ENCODE results near the gene ZNF414. TPM values are rescaled to one million over a fixed set of nuclear protein-coding genes. Genes with fewer than 3 reads are reported as not detected.

ZNF414 gene
- total RNA-seq, 1 donor from 2014 or later = 5.4 TPM

DNA sequence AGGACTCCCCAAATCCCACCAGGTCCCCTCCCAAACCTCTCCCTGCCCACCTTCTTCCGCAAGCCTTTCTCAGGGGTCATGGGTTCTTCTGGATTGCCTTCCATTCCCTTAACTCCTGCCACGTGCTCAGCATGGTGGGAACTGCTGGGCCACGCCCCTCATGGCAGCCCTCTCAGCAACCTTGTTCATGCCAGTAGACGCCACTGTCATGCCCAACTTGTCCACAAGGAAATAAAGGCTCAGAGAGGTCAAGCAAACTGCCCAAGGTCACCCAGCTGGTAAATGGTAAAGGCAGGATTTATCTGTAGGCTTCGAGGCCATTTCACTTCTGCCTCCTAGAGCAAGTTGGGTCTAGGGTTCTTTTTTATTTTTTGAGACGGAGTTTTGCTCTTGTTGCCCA, 22.4 kb downstream of the ZNF414 start:
- no peak for DNase-seq (ENCODE audit: low read depth)

DNA sequence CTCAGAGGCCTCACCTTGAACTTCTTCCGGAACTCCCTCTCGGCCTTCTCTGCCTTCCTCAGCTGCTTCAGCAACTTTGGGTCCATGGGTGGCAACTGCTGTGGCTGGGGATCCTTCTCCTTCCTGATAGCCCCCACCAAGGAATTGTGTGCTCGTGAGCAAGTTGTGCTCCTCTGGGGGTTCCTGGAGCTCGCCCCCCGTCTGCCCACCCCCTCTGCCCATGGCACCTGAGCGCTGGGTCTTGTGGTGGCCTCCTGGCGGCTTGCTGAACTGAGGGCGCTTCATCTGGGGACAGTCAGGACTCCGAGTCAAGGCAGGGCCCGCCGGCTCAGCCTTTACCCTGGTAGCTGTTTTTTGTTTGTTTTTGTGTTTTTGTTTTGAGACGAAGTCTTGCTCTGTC, 23.1 kb downstream of the ZNF414 start:
- no peak for DNase-seq (ENCODE audit: low read depth)

DNA sequence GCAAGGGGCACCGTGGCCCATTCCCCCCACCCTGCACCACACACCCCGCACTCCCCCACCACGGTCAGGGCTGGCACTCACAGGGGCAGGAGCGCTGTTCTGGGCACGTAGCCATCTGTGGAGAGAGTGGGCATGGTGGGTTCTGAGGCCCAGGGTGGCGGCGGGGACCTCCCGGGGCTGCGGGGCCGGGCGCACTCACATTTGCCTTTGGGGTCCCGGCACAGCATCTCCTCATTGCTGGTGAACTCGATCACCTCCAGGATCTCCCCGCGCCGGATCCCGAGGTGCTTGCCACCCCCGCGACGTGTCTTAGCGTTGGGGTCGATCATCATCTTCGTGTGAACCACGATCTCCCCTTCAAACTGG, 23.6 kb downstream of the ZNF414 start:
- no peak for DNase-seq (ENCODE audit: low read depth)

DNA sequence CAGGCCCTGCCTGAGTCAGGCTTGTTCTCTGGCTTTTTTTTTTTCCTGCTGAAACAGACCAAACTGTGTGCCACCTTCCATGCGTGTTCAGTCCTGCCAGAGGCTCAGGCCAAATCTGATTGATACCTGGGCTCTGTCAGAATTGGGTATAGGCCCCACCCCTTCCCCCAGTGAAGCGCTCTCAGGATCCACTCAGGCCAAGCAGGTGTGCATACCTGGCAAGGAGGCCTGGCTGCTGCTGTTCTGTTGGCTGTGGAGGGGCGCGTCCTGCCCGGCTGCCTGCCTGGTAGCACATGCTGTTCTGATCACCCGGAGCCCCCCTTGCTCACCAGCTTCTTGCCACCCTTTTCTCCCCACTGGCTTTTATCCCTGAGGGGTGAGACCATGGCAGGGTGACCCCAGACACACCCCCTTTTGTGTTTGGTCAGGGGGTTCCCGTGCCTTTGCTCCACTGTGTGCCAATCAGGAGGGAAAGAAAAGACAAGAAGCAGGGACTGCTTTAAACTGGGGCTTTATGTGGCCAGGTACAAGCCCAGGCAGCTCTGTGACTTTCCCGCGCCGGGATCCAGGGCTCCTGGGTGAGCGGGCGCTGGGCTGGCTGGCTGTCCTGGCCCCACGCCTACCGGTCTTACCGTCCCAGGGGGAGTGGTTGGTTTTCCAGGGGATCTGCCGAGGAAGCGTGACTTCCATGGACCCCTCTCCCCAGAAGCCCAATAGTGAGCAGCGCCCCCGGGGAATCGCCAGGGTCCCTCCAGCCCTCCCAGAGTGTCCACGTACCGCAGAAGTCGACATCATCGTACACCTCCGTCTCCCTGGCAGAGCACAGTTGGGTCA, 24.2 kb downstream of the ZNF414 start:
- no peak for DNase-seq (ENCODE audit: low read depth)

DNA sequence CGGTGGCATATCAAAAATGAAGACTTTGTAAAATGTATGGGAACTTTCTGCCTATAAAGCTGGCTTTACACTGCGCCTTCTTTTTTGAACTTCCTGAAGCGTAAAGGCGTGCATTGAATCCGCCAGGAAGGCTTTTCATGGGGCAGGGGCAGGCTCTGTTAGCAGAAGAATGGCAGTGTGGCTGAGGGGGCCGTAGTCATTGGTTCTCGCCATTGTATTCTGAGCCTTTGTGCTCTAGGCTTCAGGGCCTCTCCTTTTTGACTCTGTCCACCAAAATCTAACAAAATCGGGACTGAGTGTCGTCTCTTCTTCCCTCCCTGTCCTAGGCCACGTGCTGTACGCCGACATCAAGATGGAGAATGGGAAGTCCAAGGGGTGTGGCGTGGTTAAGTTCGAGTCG, 25.6 kb downstream of the ZNF414 start:
- DNase-seq (ENCODE audit: low read depth) = no peak

DNA sequence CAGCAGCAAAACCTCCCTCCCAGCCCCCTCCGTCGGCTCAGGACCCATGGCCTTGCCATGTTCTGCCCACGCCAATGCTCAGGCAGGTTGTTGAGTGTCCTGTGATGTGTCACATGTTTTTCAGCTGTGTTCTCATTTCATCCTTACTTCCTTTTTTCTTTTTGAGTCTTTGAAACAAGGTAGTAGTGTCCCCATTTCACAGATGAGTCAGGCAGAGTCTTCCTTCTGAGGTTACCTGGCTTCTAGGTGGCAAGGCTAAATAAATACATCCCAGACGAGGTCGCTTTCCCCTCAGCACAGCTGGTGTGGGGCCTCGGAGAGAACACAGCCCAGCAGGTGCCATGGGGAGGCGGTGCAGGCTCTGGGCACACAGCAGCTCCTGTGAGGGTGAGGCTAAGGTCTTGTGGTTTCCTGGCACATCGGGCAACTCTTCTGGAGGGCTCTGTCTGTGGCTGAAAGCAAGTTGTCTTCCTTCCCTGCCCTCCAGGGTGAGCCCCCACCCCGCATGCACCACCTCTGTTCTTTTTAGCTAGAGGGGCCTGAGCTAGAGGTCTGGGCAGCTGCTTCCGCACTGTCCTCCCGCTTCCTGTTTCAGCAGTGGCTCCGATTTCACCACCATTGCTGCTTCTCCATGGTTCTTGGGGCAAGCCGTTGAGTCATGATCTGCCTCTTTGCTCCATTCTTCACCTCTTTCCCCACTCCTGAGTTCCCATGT, 26.7 kb downstream of the ZNF414 start:
- peak; percentile 52 for DNase-seq (ENCODE audit: low read depth)

DNA sequence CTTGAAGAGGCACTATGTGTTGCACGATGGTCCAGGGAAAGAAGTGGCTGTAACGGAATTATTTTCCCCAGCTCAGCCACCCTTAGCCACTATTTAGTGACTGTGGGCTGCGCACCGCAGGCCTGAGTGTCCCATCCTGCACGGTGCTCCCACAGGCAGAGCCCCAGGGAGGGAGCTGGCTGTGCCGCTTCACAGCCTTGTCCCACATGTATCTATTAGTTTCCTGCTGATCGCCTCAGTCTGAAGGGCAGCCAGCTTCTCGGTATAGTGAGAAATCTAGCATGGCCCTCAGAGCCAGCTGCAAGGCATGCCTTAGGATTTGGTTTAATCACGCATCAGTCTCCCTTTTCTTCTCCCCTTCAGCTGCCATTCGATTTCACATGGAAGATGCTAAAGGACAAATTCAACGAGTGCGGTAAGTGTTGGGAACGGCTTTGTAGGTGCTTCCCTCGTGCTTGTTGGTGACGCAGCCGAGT, 27.3 kb downstream of the ZNF414 start:
- no peak for DNase-seq (ENCODE audit: low read depth)

DNA sequence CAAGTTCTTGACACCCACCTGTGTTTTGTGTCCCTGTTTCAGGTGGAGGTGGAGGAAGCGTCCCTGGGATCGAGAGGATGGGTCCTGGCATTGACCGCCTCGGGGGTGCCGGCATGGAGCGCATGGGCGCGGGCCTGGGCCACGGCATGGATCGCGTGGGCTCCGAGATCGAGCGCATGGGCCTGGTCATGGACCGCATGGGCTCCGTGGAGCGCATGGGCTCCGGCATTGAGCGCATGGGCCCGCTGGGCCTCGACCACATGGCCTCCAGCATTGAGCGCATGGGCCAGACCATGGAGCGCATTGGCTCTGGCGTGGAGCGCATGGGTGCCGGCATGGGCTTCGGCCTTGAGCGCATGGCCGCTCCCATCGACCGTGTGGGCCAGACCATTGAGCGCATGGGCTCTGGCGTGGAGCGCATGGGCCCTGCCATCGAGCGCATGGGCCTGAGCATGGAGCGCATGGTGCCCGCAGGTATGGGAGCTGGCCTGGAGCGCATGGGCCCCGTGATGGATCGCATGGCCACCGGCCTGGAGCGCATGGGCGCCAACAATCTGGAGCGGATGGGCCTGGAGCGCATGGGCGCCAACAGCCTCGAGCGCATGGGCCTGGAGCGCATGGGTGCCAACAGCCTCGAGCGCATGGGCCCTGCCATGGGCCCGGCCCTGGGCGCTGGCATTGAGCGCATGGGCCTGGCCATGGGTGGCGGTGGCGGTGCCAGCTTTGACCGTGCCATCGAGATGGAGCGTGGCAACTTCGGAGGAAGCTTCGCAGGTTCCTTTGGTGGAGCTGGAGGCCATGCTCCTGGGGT, 28.2 kb downstream of the ZNF414 start:
- DNase-seq (ENCODE audit: low read depth) = no peak

DNA sequence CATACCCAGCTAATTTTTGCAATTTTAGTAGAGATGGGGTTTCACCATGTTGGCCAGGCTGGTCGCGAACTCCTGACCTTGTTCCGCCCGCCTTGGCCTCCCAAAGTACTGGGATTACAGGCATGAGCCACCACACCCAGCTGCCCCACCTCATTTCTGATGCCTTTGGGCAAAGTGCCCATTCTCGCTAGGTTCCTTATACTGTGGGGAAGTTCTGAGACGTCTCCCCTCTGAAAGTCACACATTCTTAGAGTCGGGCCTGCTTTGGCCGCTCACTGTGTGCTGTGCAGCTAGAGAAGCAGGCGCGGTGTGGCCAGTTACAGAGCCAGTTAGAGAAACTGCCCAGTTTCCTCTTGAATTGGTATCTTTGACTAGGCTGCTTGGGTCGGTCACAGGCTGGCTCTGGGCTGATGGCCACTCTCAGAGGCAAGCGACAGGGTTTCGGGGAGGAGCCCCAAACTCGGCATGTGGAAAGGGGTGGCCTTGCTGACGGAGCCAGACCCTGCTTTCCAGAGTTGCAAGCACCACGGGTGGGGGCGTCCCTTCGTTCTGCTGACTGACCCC, 29.6 kb downstream of the ZNF414 start:
- no peak for DNase-seq (ENCODE audit: low read depth)

DNA sequence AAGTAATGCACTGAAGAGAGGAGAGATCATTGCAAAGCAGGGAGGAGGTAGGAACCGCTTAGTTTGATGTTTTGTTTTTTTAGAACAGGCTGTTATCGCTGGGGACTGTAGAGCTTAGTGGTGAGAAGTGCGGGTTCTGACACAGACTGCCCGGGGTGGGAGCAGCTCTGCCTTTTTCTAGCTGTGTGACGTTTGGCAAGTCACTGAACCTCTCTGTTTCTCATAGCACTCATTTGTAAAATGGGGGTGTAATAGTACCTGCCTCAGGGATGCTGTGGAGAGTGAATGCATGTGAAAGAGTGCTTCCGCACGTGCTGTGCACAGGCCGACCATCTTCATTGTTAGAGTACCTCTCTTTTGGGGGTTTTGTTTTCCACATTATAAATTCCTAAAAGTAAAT, 30.8 kb downstream of the ZNF414 start:
- DNase-seq (ENCODE audit: low read depth) = no peak

DNA sequence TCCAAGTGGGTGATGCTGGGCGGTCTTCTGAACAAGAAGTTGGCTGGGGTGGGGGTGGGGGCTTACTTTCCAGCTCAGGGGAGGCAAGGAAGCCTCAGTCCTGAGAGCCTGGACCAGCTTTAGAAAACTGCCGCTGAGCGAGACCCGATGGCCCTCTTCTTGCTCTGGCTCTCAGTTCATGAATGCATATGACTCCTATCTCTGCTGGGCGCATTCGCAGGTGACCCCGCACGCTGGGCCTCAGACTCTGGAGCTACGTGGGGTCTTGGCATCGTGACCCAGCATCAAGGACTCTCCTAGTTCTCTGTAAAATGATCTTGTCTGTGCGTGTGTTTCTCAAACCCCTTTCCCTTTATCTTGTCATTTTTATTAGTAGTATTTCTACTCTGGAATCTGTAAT, 31.3 kb downstream of the ZNF414 start:
- no peak for DNase-seq (ENCODE audit: low read depth)

DNA sequence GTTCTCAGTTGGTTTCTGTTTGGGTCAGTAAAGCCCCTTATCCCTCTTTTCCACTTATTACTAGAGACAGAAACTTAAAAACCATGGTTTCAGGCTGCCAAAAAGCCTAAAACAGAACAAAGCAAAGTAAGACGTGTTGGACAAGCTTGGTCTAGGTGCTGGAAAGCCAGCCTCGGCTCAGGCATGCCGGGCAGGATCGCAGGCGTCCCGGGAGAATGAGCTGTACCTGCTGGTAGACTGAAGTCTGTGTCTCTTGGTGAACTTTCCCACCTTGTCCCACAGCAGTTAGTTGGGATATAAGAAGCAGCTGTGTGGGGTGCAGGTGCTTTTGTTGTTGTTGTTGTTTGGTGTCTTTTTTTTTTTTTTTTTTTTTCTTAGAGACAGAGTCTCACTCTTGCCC, 32.4 kb downstream of the ZNF414 start:
- DNase-seq (ENCODE audit: low read depth) = no peak

DNA sequence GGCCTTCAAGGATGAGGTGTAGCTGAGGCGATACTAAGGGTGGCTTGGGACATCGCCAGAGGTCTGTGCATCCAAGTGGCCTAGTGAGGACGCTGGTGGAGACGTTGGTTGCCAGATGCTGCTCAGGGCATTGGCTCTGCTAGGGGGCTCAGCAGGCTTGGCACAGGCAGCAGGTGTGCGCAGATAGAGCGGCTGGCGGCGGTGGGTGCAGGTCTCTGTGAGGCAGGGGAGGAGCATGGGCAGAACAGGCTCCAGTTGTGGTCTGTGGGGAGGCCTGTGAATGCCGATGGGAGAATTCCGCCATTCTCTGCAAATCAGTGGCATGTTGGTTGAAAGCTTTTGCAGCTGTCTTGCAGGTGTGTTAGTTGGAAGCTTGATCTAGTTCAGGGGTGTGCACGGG, 32.8 kb downstream of the ZNF414 start:
- peak; percentile 36 for DNase-seq (ENCODE audit: low read depth)

DNA sequence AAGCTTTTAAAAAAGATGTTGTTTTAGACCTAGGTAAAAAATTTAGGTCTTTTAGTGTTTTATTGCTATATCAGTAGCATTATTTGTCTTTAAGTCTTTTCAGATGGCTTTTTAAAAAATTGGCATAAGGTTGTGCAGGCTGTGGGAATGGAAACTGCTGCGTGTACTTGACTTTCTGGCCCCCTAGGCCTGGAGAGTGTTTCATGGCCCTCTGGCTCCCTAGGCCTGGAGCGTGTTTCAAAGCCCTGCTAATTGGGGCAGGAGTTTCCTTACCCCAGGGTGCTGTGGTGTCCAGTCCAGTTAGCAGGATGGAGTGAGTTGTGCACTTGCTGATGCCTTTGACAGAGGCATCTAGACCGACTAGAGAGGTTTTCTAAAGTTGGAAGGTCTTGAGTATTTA, 35.4 kb downstream of the ZNF414 start:
- DNase-seq (ENCODE audit: low read depth) = no peak

DNA sequence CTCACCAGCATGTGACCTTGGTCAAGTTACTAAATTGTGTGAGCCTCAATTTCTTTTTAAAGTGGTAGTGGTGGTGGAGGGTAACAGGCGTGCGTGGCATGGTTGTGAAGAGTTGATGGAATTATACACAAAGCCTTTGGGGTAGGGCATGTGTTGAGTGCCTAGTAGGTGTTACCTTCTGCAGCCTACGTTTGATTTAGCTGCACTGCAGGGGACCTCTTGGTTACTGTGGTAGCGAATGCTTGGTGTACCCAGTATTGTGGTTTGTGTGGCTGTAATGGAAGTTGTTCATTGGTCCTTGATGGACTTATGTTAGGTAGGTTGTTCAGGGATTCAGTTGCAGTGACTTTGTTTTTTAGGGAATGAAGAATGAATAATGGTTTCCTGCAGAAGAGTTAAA, 36.1 kb downstream of the ZNF414 start:
- DNase-seq (ENCODE audit: low read depth) = no peak

DNA sequence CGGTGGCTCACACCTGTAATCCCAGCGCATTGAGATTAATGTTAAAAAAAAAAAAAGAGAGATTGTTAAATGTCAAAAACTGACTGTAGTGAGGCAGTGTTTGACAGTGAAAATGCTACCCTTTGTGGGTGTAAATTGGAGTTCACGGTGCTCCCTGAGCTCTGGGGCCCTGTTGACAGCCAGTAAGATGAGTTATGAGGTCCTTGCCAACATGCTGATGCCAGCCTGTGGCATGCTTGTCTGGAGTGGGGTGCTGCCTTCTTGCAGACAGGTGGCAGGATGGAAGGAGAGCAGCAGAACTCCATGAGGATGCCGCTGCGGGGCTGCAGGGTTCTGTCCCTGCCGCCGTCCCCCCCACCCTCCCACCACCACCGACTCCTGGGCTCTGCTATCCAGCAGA, 37.4 kb downstream of the ZNF414 start:
- DNase-seq (ENCODE audit: low read depth) = no peak

DNA sequence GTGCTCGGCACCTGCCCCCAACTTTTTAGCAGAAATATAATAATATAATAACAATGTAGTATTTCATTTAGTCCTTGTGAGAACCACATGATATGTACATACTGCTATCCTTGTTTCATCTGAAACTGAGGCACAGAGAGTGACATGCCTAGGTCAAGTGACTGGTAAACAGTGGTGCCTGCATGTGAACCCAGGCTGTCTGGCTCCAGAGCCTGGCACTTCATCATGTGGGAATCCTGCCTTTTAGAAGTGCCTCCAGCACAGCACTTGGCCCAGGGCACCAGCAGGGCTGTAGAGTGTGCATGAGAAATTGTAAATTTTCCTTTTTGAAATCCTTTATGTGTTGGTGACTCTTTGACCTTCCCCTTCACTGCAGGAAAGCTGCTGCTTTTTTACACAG, 39.0 kb downstream of the ZNF414 start:
- DNase-seq (ENCODE audit: low read depth) = no peak

DNA sequence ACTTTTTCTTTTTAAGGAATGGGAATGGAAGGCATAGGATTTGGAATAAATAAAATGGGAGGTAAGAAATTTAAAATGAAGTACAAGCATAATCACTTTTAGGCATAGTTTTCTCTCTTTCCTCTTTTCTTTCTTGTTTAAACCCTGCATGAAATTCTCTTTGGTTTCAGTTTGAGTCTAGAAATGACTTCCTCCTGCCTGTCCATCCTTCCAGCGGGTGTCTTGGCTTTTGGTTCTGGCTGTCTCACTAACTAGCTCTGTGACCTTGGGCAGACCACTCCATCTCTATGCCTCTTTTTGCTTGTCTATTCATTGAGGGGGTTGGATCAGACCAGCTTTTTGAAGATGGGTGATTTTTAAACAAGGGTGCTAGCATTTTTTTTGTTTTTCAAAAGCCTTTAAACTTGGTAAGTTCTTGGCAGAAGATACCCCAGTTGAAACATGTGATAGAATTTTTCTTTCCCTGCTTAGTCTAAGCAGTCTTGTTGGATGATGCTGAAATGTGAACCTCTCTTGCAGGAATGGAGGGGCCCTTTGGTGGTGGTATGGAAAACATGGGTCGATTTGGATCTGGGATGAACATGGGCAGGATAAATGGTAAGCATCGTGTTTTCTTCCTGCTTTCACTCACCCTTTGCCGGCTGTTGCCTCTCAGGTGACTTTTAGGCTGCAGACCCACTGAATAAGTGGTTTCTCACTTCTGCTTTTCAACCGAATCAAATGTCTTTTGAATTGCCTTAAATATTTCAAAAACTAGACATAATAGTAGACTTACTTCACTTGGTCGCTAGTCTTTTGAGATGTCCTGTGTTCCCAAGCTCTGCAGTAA, 40.1 kb downstream of the ZNF414 start:
- no peak for DNase-seq (ENCODE audit: low read depth)

DNA sequence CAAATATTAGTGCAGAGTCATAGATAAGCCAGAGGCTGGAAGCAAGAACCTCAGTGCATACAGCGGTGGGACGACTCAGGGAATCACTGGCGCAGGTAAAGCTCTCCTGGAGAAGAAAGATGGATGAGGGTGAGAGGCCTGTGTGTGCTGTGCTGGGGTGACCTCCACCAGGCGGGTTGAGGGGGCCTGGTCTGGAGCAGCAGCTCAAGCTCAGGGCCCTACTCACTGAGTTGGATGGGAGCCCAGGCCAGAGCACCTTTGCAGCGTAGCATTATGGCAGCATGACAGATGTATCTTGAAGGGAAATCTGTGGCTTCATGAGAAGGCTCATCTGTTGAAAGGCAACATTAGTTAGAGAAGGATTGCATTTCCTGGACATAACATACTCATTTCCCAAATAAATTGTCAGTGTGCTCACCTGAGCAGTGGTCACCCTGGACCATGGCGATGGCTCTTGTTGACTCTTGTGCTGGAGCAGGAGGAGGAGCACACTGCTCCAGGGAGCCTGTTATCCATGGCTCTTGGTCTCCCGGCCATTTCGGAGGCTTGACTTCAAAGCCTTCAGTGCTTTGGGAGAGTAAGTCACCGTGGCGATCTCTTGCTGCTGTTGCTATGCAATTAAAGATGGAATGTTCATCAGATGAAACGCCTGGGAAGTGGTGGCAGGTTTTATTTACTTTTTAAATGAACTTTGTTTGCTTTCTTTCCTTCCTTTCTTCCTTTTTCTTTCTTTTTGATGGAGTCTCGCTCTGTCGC, 44.2 kb downstream of the ZNF414 start:
- no peak for DNase-seq (ENCODE audit: low read depth)

DNA sequence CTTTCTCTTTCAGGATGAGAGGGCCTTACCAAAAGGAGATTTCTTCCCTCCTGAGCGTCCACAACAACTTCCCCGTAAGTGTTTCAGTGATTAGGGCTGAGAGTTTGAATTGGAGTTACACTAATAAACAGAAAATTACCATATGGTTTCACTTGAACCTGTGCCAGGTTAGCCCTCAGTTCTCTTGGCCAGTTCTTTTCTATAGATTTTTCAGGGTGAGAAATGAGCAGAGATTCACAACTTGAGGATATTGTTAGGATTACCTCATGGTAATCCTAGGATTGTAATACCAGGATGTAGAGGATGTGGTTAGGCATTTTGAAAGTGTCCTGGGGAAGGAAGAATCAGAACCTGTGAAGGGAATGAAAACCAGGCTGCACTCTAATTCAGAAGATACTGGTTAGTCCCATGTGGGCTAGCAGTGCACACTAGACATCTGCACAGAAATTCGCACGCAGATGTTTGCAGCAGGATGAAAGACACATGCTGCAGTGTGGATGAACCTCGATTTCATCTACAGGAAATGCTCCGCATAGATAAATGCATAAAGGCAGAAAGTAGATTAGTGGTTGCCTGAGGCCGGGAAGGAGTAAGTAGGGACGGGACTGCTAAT, 45.1 kb downstream of the ZNF414 start:
- no peak for DNase-seq (ENCODE audit: low read depth)

Data from myocyte (in vitro differentiated cells).